ENCODE measurements around the gene RAB24.

DNA sequence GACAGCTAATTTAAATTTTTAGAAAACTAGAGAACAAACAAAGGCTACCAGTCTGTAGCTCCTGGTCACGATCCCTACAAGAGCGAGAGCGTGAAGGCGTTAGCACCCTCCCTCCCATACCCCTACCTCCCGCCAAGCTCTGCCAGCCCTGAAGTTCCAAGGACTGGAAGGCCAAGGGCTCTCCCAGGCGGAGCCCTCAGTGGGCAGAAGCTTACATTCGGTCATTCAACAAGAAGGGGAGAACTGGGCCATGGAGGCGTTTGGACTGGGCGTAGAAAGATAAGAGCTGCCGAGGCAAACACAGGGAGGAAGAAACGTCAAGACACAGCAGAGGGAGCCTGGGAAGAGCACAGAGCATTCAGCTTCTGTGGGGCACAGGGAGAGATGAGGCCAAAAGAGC, 5.2 kb upstream of the RAB24 start:
- TF ChIP-seq, protein P1, sequence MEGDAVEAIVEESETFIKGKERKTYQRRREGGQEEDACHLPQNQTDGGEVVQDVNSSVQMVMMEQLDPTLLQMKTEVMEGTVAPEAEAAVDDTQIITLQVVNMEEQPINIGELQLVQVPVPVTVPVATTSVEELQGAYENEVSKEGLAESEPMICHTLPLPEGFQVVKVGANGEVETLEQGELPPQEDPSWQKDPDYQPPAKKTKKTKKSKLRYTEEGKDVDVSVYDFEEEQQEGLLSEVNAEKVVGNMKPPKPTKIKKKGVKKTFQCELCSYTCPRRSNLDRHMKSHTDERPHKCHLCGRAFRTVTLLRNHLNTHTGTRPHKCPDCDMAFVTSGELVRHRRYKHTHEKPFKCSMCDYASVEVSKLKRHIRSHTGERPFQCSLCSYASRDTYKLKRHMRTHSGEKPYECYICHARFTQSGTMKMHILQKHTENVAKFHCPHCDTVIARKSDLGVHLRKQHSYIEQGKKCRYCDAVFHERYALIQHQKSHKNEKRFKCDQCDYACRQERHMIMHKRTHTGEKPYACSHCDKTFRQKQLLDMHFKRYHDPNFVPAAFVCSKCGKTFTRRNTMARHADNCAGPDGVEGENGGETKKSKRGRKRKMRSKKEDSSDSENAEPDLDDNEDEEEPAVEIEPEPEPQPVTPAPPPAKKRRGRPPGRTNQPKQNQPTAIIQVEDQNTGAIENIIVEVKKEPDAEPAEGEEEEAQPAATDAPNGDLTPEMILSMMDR (conservative IDR thresholded peaks at IDR 0.05 in 1 of 2, IDR thresholded peaks at IDR 0.05 in 1 of 2; ENCODE audit: extremely low read depth in 1 of 2, insufficient read depth in 1 of 2, low read depth in 1 of 2, low read length in 2 of 2) = no peak
- no peak for TF ChIP-seq EZH2 (IDR thresholded peaks at IDR 0.05; ENCODE audit: borderline replicate concordance, low read length)

Measured in mammary epithelial cell (primary cell).